HG03025 (cell line): ENCODE measurements around the gene RNU5D-1.
A peak's percentile ranks its signal among the peaks of the same experiment; 100 is the strongest.
"Not testable (repeated sequence)": the region's sequence is repeated elsewhere in the genome, so short reads cannot be mapped to it uniquely, and the experiment has no call there.

ENCODE experiments used
- ATAC-seq: cut with Tn5 transposase; IDR thresholded peaks from one replicate; pipeline ENCODE4 v1.9.1; 2021; ENCODE audit warnings: mild to moderate bottlenecking, moderate library complexity; ENCODE audit not compliant: unreplicated experiment, low FRiP score

Gene RNU5D-1

GRCh38 chr1:44730741-44731512, at the start of gene RNU5D-1:
Gene RNU5D-1, minus strand, starts transcription at chr1:44731170.
- ATAC-seq, result peak; percentile 59

DNA sequence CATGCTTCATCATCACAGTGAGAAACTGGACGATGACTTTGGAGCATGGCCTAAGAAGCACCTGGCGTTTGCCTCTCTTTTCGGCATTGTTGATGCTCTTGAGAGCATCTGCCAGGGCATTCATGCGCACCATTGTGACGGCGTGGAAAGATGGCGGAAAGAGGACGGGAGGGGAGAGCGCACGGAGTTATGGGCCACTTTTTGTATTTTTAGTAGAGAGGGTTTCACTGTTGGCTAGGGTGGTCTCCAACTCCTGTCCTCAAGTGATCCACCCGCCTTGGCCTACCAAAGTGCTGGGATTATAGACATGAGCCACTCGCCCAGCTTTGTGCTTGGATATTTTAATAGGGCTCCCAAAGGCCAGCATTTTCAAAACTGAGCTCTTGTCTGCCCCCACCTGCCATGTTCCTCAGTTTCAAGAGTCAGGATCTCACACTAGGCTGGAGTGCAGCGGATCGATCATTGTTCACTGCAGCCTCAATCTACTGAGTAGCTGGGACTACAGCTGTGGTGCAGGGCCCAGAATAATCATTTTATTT, 49.7 kb upstream of the RNU5D-1 start:
- no peak for ATAC-seq

DNA sequence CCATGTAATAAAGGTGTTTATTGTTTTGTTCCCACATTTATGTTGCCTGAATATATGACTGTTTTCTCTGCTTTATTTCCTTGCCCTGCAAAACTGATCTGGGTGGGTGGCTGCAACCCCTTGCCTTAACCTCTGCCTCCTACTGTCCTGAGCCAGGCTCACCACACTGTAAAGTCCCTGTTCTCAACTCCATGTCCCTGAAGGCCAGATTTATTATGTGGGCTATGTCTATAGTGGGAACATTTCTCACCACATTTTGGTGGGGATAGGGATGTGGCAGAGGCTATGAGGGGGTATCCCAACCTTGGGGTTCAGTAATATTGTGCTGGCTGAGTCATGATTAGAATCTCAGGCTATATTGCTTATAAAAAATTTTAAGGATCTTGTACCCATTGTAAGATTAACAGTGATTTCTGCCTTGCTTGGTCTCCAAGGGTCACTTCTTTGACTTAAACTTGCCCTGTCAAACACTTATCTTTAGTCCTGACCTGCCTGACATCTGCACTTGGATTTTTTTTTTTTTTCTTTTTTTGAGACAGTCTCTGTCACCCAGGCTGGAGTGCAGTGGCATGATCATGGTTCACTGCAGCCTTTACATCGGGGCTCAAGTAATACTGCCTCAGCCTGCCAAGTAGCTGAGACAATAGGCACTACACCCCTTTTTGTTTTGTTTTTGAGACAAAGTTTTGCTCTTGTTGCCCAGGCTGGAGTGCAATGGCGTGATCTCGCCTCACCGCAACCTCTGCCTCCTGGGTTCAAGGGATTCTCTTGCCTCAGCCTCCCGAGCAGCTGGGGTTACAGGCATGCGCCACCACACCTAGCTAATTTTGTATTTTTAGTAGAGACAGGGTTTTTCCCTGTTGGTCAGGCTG, 48.0 kb upstream of the RNU5D-1 start:
- ATAC-seq, result no peak

DNA sequence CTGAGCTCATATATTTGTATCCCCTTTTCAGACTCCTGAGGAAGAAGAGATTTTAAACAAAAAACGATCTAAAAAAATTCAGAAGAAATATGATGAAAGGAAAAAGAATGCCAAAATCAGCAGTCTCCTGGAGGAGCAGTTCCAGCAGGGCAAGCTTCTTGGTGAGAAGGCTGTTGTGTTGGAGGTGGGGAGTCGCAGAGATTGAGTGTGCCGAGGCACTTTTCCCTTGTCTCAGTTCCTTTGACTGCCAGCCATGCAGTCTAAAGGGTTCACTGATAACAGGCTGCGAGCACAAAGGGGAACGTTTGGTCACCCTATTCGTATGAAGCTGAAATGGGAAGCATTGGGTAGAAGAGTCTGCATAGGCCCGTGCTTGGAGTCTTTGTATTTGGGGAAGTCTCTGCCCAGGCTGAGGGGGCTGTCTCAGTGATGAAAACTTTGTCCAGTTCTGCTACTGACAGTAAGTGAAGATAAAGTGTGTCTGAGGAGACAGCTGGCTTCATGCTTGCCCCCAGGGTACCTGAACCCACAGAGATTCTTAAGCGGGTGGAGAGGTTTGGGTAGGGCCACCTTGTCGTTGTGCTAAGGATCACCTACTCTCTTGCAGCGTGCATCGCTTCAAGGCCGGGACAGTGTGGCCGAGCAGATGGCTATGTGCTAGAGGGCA, 47.1 kb upstream of the RNU5D-1 start:
- no peak for ATAC-seq

GRCh38 chr1:44777547-44777946, 46.6 kb upstream of the RNU5D-1 start:
- no peak for ATAC-seq

- ATAC-seq, result no peak
Observed at GRCh38 chr1:44776730-44777068, 45.7 kb upstream of the RNU5D-1 start.

- ATAC-seq, result no peak
Observed at GRCh38 chr1:44775930-44776729, 45.2 kb upstream of the RNU5D-1 start.

GRCh38 chr1:44775078-44775929, 44.3 kb upstream of the RNU5D-1 start, which contains the start of gene RPS8:
Gene RPS8, plus strand, starts transcription at chr1:44775540. Its CDS starts 57 bp downstream, at chr1:44775597.
- peak; percentile 72 for ATAC-seq

DNA sequence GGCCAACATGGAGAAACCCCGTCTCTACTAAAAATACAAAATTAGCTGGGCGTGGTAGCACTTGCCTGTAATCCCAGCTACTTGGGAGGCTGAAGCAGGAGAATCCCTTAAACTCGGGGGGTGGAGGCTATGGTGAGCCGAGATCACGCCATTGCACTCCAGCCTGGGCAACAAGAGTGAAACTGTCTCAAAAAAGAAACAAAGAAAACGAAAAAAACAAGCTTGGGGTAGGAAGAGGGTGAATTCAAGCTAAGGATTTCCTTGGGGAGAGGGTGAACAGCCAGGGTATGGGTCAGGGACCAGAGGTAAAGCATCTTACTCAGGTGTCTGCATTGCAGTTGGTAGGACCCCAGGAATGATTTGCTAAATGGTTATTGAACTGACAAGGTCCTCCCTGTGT, 35.5 kb upstream of the RNU5D-1 start:
- not testable (repeated sequence) for ATAC-seq

GRCh38 chr1:44760876-44761275, 29.9 kb upstream of the RNU5D-1 start:
- no peak for ATAC-seq

GRCh38 chr1:44759077-44759476, 28.1 kb upstream of the RNU5D-1 start:
- ATAC-seq, result no peak

DNA sequence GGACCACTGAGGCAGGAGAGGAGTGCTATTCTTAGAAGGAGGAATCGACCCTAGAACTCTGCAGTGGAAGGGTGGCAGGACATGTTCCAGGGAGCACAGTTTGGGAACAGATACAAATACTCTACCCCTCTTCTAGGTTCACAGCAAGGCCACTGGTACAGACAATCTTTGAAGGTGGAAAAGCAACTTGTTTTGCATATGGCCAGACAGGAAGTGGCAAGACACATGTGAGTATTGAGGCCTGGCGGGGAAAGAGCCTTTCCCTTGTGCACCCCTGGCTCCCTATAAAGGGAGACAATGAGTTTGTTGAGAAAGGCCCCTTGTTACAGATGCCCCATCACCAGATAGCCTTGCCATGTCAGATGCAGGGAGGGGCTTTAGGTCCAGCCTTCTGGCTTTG, 26.4 kb upstream of the RNU5D-1 start:
- ATAC-seq, result no peak

DNA sequence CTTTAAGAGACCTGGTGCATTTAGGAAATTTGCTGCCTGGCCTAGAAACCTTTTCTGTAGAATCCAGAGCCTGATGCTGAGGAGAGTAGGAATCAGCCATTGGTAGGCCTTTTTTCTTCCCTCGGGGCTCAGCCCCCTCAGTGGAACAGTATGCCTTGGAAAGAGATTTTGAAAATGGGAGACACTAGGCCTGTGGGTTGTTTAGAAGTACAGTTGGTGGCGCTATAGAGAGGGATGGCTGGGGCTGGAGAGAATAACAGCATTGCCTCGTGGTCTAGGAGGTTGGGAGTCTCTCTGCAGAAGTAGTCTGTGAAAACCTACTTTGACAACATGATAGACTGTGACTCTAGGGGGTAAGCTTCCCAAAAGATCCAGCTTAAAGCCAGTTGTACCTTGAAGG, 16.9 kb upstream of the RNU5D-1 start:
- ATAC-seq, result no peak

- no peak for ATAC-seq
Observed at GRCh38 chr1:44743211-44743610, 12.2 kb upstream of the RNU5D-1 start.

GRCh38 chr1:44740179-44740617, 9.2 kb upstream of the RNU5D-1 start:
- ATAC-seq, result no peak

DNA sequence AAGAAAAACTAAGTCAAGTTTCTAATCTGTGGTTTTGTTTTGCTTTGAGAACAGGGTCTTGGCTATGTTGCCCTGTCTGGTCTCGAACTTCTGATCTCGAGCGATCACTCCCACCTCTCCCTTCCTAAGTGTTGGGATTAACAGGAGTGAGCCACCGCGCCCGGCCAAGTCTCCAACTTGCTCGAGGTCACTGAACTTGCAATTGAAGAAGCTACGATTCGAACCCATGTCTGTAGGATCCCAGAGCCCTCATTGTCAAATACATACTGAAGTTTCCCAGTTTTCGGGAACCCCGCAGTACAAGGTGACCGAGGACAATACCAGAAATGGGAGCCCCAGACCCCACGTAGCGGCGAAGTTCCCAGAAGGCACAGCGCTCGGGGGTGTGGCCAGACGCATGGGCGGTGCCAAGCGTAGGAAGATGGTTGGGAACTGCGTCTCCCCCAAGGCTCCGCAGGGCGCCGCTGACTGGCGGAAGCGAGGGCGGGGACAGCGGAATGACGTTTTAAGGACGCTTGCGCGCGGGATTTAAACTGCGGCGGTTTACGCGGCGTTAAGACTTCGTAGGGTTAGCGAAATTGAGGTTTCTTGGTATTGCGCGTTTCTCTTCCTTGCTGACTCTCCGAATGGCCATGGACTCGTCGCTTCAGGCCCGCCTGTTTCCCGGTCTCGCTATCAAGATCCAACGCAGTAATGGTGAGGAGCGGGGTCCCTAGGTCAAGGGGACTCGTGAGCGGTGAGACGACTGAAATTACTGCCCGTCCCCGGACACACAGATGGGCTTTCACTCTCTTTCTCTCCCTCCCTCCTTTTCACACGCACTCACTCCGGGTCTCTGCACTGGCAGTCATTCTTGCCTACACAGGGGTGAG, 8.6 kb upstream of the RNU5D-1 start, which contains the start of gene KIF2C:
Gene KIF2C, plus strand, starts transcription at position 531 of the 872 bp plus-strand sequence. Its CDS starts 96 bp downstream, at position 627.
- peak; percentile 91 for ATAC-seq

GRCh38 chr1:44738953-44739306, 8.0 kb upstream of the RNU5D-1 start:
- ATAC-seq, result not testable (repeated sequence)

GRCh38 chr1:44735992-44736391, 5.0 kb upstream of the RNU5D-1 start:
- no peak for ATAC-seq
